Neural crest cell (in vitro differentiated cells): ENCODE data around the gene DOCK1. TPM values are rescaled to one million over a fixed set of nuclear protein-coding genes. Genes with fewer than 3 reads are reported as not detected.

ENCODE experiments used
- DNase-seq: peaks from one replicate; pipeline ENCODE4 v3.0.0; 2021; ENCODE audit warnings: low read depth, mixed read lengths, low spot score
- H3K27ac Mint-ChIP-seq: one replicate; pipeline ENCODE4 v1.8.0; 2021; ENCODE audit warnings: mild to moderate bottlenecking, mixed read lengths; ENCODE audit not compliant: unreplicated experiment
- H3K27me3 Mint-ChIP-seq: 2 replicates; pipeline ENCODE4 v1.8.0; 2021; ENCODE audit warnings: low read depth, mild to moderate bottlenecking, mixed read lengths
- H3K36me3 Mint-ChIP-seq: 2 replicates; pipeline ENCODE4 v1.8.0; 2021; ENCODE audit warnings: low read depth, mild to moderate bottlenecking, mixed read lengths
- H3K4me1 Mint-ChIP-seq: 2 replicates; pipeline ENCODE4 v1.8.0; 2021; ENCODE audit warnings: mixed read lengths
- H3K4me3 Mint-ChIP-seq: one replicate; pipeline ENCODE4 v1.8.0; 2021; ENCODE audit warnings: mild to moderate bottlenecking, mixed read lengths
- H3K9me3 Mint-ChIP-seq: 2 replicates; pipeline ENCODE4 v1.8.0; 2021; ENCODE audit warnings: mixed read lengths
- total RNA-seq: library from RNA; stranded (reverse); gene quantifications from 2 replicates; pipeline ENCODE4 v1.2.1, GENCODE V29; 2021
- TF ChIP-seq, protein P1 (sequence below): fragments of 200-600 bp; sonication (generic); conservative IDR thresholded peaks from 2 replicates; pipeline ENCODE4 v1.5.0; 2021; ENCODE audit warnings: antibody characterized with exemption, mild to moderate bottlenecking

The DOCK1 gene
- total RNA-seq, 1 donor from 2014 or later = 55.8 TPM

- Mint-ChIP-seq H3K4me3 (no peak overlapping the region), H3K9me3 (no peaks in the 10 kb centered on the region), H3K4me1 (peaks cover 39% of the 10 kb centered on the region), H3K36me3 (peaks cover 7% of the 10 kb centered on the region), H3K27ac (no peak overlapping the region), H3K27me3 (no peaks in the 10 kb centered on the region)
- TF ChIP-seq, protein P1, sequence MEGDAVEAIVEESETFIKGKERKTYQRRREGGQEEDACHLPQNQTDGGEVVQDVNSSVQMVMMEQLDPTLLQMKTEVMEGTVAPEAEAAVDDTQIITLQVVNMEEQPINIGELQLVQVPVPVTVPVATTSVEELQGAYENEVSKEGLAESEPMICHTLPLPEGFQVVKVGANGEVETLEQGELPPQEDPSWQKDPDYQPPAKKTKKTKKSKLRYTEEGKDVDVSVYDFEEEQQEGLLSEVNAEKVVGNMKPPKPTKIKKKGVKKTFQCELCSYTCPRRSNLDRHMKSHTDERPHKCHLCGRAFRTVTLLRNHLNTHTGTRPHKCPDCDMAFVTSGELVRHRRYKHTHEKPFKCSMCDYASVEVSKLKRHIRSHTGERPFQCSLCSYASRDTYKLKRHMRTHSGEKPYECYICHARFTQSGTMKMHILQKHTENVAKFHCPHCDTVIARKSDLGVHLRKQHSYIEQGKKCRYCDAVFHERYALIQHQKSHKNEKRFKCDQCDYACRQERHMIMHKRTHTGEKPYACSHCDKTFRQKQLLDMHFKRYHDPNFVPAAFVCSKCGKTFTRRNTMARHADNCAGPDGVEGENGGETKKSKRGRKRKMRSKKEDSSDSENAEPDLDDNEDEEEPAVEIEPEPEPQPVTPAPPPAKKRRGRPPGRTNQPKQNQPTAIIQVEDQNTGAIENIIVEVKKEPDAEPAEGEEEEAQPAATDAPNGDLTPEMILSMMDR = no peak
- DNase-seq = no peak
Observed at GRCh38 chr10:127146661-127147060, 241.4 kb downstream of the DOCK1 start.

DNA sequence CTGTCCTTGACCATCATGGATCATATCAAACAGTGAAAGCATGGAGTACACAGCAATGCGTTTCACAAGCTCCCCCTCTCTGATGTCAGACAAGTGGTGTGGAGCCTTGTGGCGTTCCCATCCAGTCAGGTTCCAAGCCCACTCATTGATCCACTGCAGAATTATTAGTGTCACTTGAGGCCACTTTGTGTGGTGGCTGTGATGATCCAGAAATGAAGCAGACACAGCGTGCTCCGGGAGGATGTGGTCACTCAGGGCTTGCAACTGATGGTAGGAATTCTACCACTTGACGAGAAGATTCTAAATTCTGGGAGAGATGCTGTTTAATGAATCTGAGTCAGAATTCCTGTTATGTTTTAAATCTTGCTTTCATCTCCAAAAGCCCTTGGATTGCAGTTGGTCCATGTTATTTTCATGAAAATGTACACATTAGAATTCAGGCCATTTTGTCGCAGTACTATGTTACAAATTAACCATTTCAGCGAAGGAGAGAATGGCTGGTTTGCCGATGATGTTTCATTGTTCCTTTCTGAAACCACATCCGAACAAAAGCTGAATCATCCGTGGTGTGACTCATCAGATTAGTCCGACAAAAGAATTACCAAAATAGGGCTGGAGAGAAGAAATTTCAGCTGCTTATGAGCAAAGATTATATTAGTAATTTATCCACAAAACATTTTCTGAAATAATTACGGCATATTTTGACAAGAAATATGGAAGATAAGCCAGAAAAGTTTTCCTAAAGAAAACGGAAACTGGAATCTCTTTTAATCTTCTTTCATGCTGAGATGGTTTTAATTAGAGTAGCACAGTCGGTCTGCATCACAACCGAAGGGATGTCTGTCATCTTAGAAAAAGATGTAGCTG is 243.1 kb downstream of the DOCK1 start:
- Mint-ChIP-seq H3K27me3 (no peaks in the 10 kb centered on the region), H3K36me3 (peaks cover 7% of the 10 kb centered on the region), H3K9me3 (no peaks in the 10 kb centered on the region), H3K27ac (no peak overlapping the region), H3K4me1 (peaks cover 33% of the 10 kb centered on the region), H3K4me3 (no peak overlapping the region)
- DNase-seq = no peak
- TF ChIP-seq, protein P1 = no peak

- TF ChIP-seq, protein P1 = no peak
- DNase-seq = no peak
- no peaks in the 10 kb centered on the region for H3K9me3 Mint-ChIP-seq
- peaks cover 6% of the 10 kb centered on the region for H3K36me3 Mint-ChIP-seq
- no peak overlapping the region for H3K4me3 Mint-ChIP-seq
- peaks cover 31% of the 10 kb centered on the region for H3K4me1 Mint-ChIP-seq
- no peaks in the 10 kb centered on the region for H3K27me3 Mint-ChIP-seq
- H3K27ac Mint-ChIP-seq = no peak overlapping the region
Observed at GRCh38 chr10:127148933-127149220, 243.6 kb downstream of the DOCK1 start.

DNA sequence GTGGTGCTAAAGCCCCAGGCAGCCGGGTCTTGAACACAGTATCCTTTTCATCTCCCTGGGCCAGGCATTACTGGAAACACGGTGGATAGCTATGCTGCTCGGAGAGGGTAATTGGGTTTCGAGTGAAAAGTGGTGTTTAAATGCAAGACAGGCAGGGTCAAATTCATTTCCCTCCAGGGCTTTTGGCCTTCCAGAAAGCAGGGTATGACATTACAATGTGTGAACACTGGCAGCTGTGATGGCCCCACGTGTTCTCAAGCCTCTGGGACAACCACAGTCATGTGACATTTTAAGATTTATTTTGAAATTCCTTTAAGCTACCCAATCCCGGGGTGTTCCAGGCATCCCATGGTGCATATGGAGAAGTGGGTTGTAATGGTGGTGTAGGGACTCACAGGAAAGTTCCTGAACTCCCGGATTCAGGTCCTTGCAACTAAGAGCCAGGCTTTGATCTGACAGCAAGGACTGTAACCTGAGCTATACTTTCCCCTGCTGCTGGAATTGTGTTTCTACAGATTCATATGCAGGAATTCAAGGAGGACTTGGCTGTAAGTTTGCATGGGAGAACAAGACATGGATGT is 244.4 kb downstream of the DOCK1 start:
- Mint-ChIP-seq H3K27me3 (no peaks in the 10 kb centered on the region), H3K4me3 (no peak overlapping the region), H3K9me3 (no peaks in the 10 kb centered on the region), H3K36me3 (peaks cover 3% of the 10 kb centered on the region), H3K4me1 (peaks cover 26% of the 10 kb centered on the region), H3K27ac (no peak overlapping the region)
- no peak for DNase-seq
- TF ChIP-seq, protein P1 = no peak

- H3K9me3 Mint-ChIP-seq = no peaks in the 10 kb centered on the region
- no peak overlapping the region for H3K27ac Mint-ChIP-seq
- H3K4me3 Mint-ChIP-seq = no peak overlapping the region
- peaks cover 26% of the 10 kb centered on the region for H3K4me1 Mint-ChIP-seq
- no peak for DNase-seq
- no peaks in the 10 kb centered on the region for H3K27me3 Mint-ChIP-seq
- H3K36me3 Mint-ChIP-seq = peaks cover under 1% of the 10 kb centered on the region
- TF ChIP-seq, protein P1 = no peak
Observed at GRCh38 chr10:127150136-127150535, 244.9 kb downstream of the DOCK1 start.
